Tibial artery (tissue), 4 donors: ENCODE results near the gene FHAD1.
"Not testable (repeated sequence)": the region's sequence is repeated elsewhere in the genome, so short reads cannot be mapped to it uniquely, and the experiment has no call there.

Source experiments
- DNase-seq, 2 donors: peaks; one replicate each; pipeline ENCODE4 v3.0.0-alpha.2; 2019
- H3K27ac ChIP-seq, 2 donors: fragments of 200-600 bp; sonication (generic) in 1 of 2; 1 replicate in 1 of 2; 2 replicates in 1 of 2; pipeline ENCODE4 v1.5.1; 2018 to 2019; ENCODE audit warnings: mild to moderate bottlenecking in 1 of 2
- H3K27me3 ChIP-seq, 2 donors: fragments of 200-600 bp; sonication (generic) in 1 of 2; one replicate each; pipeline versions ENCODE4 v1.5.1 to v1.6.0; 2016 to 2019
- H3K36me3 ChIP-seq, 3 donors: fragments of 200-600 bp; sonication (generic) in 2 of 3; one replicate each; pipeline ENCODE4 v1.5.1; 2016 to 2019; ENCODE audit warnings: mild to moderate bottlenecking in 2 of 3
- H3K4me1 ChIP-seq, 4 donors: fragments of 200-600 bp; sonication (generic) in 2 of 4; 1 replicate in 3 of 4; 2 replicates in 1 of 4; pipeline ENCODE4 v1.5.1; 2016 to 2019
- H3K4me3 ChIP-seq, 2 donors: fragments of 200-600 bp; sonication (generic) in 1 of 2; 1 replicate in 1 of 2; 2 replicates in 1 of 2; pipeline ENCODE4 v1.5.1; 2018 to 2019; ENCODE audit warnings: mild to moderate bottlenecking in 2 of 2
- H3K9me3 ChIP-seq, 3 donors: fragments of 200-600 bp; sonication (generic) in 1 of 3; one replicate each; pipeline ENCODE4 v1.5.1; 2016 to 2019
- CTCF ChIP-seq, 2 experiments: fragments of 200-600 bp in 1 of 2; fragments of 450-650 bp in 1 of 2; IDR thresholded peaks; one replicate each; pipeline ENCODE4 v1.5.1; 2017 to 2019; ENCODE audit warnings: antibody characterized with exemption in 2 of 2, mild to moderate bottlenecking in 1 of 2, moderate library complexity in 1 of 2
- intact Hi-C: fragments of 100-400 bp; cut with DNase I; formaldehyde crosslinking; loops from one replicate; pipeline ENCODE4 v1.15.0; 2023; ENCODE audit warnings: low total_unique reads

The FHAD1 gene

GRCh38 chr1:15426492-15427279 lies 179.7 kb downstream of the FHAD1 start:
- no peaks in the 10 kb centered on the region for H3K27me3 ChIP-seq
- DNase-seq: no peak
- intact Hi-C loops: no loop called here
- H3K36me3 ChIP-seq: peaks cover 0 to 49% (median 33%) of the 10 kb centered on the region in 3 donors
- H3K4me1 ChIP-seq: no peaks in the 10 kb centered on the region
- no peaks in the 10 kb centered on the region for H3K9me3 ChIP-seq
- TF ChIP-seq CTCF (IDR thresholded peaks at IDR 0.05): no peak
- no peak overlapping the region for H3K4me3 ChIP-seq
- no peak overlapping the region for H3K27ac ChIP-seq

- intact Hi-C loops: no loop called here
- H3K27me3 ChIP-seq: no peaks in the 10 kb centered on the region
- no peak for TF ChIP-seq CTCF (IDR thresholded peaks at IDR 0.05)
- no peaks in the 10 kb centered on the region for H3K9me3 ChIP-seq
- H3K4me1 ChIP-seq: no peaks in the 10 kb centered on the region
- H3K27ac ChIP-seq: no peak overlapping the region
- no peak for DNase-seq
- no peak overlapping the region for H3K4me3 ChIP-seq
- H3K36me3 ChIP-seq: peaks cover 0 to 49% (median 33%) of the 10 kb centered on the region in 3 donors
Measured at GRCh38 chr1:15427280-15427666, 180.2 kb downstream of the FHAD1 start.

- intact Hi-C loops: loop anchor here (2.0 kb wide), 1 partner anchor 103 kb away; no protein-coding TSS in a partner anchor
- not testable (repeated sequence) for H3K4me1 ChIP-seq, H3K4me3 ChIP-seq, H3K27me3 ChIP-seq, H3K27ac ChIP-seq, H3K9me3 ChIP-seq, DNase-seq
- peaks cover 0 to 49% (median 33%) of the 10 kb centered on the region in 3 donors for H3K36me3 ChIP-seq
Measured at GRCh38 chr1:15428252-15428651, 181.2 kb downstream of the FHAD1 start.

- intact Hi-C loops: loop anchor here (2.0 kb wide), 1 partner anchor 104 kb away; no protein-coding TSS in a partner anchor
- no peak for DNase-seq
- peaks cover 0 to 49% (median 33%) of the 10 kb centered on the region in 3 donors for H3K36me3 ChIP-seq
Measured at GRCh38 chr1:15428815-15429435, 181.9 kb downstream of the FHAD1 start.

DNA sequence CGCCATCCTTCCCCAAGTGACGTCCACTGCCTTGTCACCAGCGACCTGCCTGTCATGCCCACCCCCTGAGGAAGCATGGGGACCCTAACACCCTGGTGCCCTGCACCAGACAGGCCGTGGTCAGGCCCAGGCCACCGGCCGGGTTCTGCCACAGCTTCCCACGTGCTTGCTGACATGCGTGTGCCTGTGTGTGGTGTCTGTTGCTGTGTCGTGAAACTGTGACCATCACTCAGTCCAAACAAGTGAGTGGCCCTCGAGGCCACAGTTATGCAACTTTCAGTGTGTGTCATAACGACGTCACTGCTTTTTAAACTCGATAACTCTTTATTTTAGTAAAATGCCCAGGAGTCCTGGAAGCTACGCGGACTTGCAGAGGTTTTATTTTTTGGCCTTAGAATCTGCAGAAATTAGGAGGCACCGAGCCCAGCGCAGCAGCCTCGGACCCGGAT lies 182.7 kb downstream of the FHAD1 start:
- intact Hi-C loops: loop anchor here (2.0 kb wide), 1 partner anchor 105 kb away; no protein-coding TSS in a partner anchor
- Histone ChIP-seq H3K4me1 (no peaks in the 10 kb centered on the region), H3K9me3 (no peaks in the 10 kb centered on the region), H3K36me3 (peaks cover 0 to 49% (median 33%) of the 10 kb centered on the region in 3 donors), H3K4me3 (no peak overlapping the region), H3K27ac (no peak overlapping the region), H3K27me3 (no peaks in the 10 kb centered on the region)
- TF ChIP-seq CTCF (IDR thresholded peaks at IDR 0.05): no peak
- DNase-seq: no peak

More at GRCh38 chr1:15428815-15429435, 181.9 kb downstream of the FHAD1 start:
- Histone ChIP-seq H3K9me3 (no peaks in the 10 kb centered on the region), H3K27ac (no peak overlapping the region), H3K4me1 (no peaks in the 10 kb centered on the region), H3K4me3 (no peak overlapping the region), H3K27me3 (no peaks in the 10 kb centered on the region)
- no peak for TF ChIP-seq CTCF (IDR thresholded peaks at IDR 0.05)
